Measurements from ENCODE around the gene TEX50.
"Not testable (repeated sequence)": the region's sequence is repeated elsewhere in the genome, so short reads cannot be mapped to it uniquely, and the experiment has no call there.

The TEX50 gene

GRCh38 chr1:173635116-173635515 is at the start of gene TEX50:
Gene TEX50 (plus strand): TSS chr1:173635338. CDS start chr1:173635522, 184 bp downstream.
- no peak for DNase-seq

- DNase-seq: no peak
Observed at GRCh38 chr1:173590557-173590956, 44.6 kb upstream of the TEX50 start.

- DNase-seq: not testable (repeated sequence)
Observed at GRCh38 chr1:173591138-173591537, 44.0 kb upstream of the TEX50 start.

GRCh38 chr1:173596097-173596825 is 38.9 kb upstream of the TEX50 start:
- no peak for DNase-seq

- DNase-seq: no peak
Observed at GRCh38 chr1:173601588-173601987, 33.5 kb upstream of the TEX50 start.

GRCh38 chr1:173603056-173603591 is 32.0 kb upstream of the TEX50 start, which contains the start of gene SLC9C2:
Gene SLC9C2 (minus strand): TSS chr1:173603072. CDS start chr1:173601776, 1,296 bp downstream.
- DNase-seq: no peak

- DNase-seq: no peak
Observed at GRCh38 chr1:173608503-173609216, 26.5 kb upstream of the TEX50 start.

- DNase-seq: not testable (repeated sequence)
Observed at GRCh38 chr1:173613086-173613485, 22.1 kb upstream of the TEX50 start.

GRCh38 chr1:173616859-173617258 is 18.3 kb upstream of the TEX50 start:
- no peak for DNase-seq

GRCh38 chr1:173627269-173627668 is 7.9 kb upstream of the TEX50 start:
- DNase-seq: no peak

- DNase-seq: no peak
Observed at GRCh38 chr1:173628888-173629287, 6.2 kb upstream of the TEX50 start.

- not testable (repeated sequence) for DNase-seq
Observed at GRCh38 chr1:173637236-173638042, 2.3 kb downstream of the TEX50 start.

GRCh38 chr1:173638043-173639021 is 3.2 kb downstream of the TEX50 start:
- no peak for DNase-seq

GRCh38 chr1:173639102-173639501 is 4.0 kb downstream of the TEX50 start:
- DNase-seq: no peak

GRCh38 chr1:173642450-173643139 is 7.5 kb downstream of the TEX50 start:
- DNase-seq: not testable (repeated sequence)

- no peak for DNase-seq
Observed at GRCh38 chr1:173646656-173647055, 11.5 kb downstream of the TEX50 start.

GRCh38 chr1:173648880-173649605 is 13.9 kb downstream of the TEX50 start:
- DNase-seq: no peak

- no peak for DNase-seq
Observed at GRCh38 chr1:173660306-173660705, 25.2 kb downstream of the TEX50 start.

GRCh38 chr1:173661271-173661670 is 26.1 kb downstream of the TEX50 start:
- DNase-seq: no peak

- DNase-seq: no peak
Observed at GRCh38 chr1:173661763-173662162, 26.6 kb downstream of the TEX50 start.
